Measurements from ENCODE around the gene SERTAD2. TPM values are rescaled to one million over a fixed set of nuclear protein-coding genes. Genes with fewer than 3 reads are reported as not detected.

The SERTAD2 gene
- total and polyA plus RNA-seq, 2 of the 4 experiments (the other 2 are of a cell fraction): 5.0 to 11.0 TPM

DNA sequence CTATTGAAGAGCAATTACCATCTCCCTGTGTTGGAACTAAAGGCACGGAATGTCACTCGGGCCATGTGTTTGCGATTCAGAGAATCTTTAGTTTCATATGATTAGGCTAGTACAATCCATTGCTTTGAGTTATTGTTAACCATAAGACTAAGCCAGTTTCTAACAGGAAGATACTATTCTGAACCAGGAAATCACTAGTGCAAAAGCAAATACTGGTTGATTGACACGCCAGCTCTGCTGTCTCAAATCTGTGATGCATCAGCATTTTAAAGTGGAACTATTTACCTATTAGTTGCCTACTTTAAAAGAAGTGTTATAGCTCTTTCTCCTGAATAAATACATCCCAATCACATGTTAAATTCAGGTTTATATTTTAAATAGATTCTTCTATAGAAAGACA lies 67.7 kb downstream of the SERTAD2 start:
- H3K4me3 ChIP-seq (ENCODE audit: insufficient read depth, low read depth, low read length): no peak overlapping the region
- no peak overlapping the region for H2AK9ac ChIP-seq (replicated peaks; ENCODE audit: low read depth, low read length, poor library complexity)
- BruUV-seq (replicated peaks): no TSS peak
- H3K56ac ChIP-seq (ENCODE audit: extremely low read depth, insufficient read depth, low read length): no peak overlapping the region
- WGBS, 2 experiments (ENCODE audit: extremely low coverage in 2 of 2, insufficient read length in 1 of 2): no CpG with 5 or more reads among the region's 4 CpGs
- TF ChIP-seq POLR2A (IDR thresholded peaks at IDR 0.05; ENCODE audit: low read depth, low read length): no peak
- no peak for TF ChIP-seq FOS (IDR thresholded peaks at IDR 0.05; ENCODE audit: low read depth, low read length)
- TF ChIP-seq SMC3 (IDR thresholded peaks at IDR 0.05; ENCODE audit: low read depth, low read length): no peak
- no peak for TF ChIP-seq RCOR1 (IDR thresholded peaks at IDR 0.05; ENCODE audit: insufficient replicate concordance, low read length)
- TF ChIP-seq MAZ (IDR thresholded peaks at IDR 0.05; ENCODE audit: borderline replicate concordance, low read depth, low read length): no peak
- no peak for TF ChIP-seq CEBPB (IDR thresholded peaks at IDR 0.05; ENCODE audit: low read depth, low read length)
- no peaks in the 10 kb centered on the region for H4K20me1 ChIP-seq (ENCODE audit: insufficient read depth, low read length)
- no peak overlapping the region for H3K9ac ChIP-seq (ENCODE audit: low read depth, low read length)
- H3K9me3 ChIP-seq (ENCODE audit: control insufficient read depth, insufficient read depth, low read length): no peaks in the 10 kb centered on the region
- H4K91ac ChIP-seq (ENCODE audit: insufficient read depth, low read depth, low read length): no peak overlapping the region
- H3K4me1 ChIP-seq (ENCODE audit: control insufficient read depth, insufficient read depth, low read length): no peaks in the 10 kb centered on the region
- no peaks in the 10 kb centered on the region for H3K27me3 ChIP-seq (ENCODE audit: control insufficient read depth, insufficient read depth, low read length)
- H2BK120ac ChIP-seq (ENCODE audit: low read depth, low read length): no peak overlapping the region
- no peak for DNase-seq
- dilution Hi-C loops (cut with HindIII; ENCODE audit: low sequenced_read_pairs, unreplicated experiment) (no loop called here), intact Hi-C loops (cut with micrococcal nuclease) (loop anchor here (5.0 kb wide), 1 partner anchor 456 kb away; no protein-coding TSS in a partner anchor), in situ Hi-C loops (cut with MboI; ENCODE audit: low sequenced_read_pairs) (no loop called here)
- H3K36me3 ChIP-seq (ENCODE audit: control insufficient read depth, insufficient read depth, low read length): peaks cover 1% of the 10 kb centered on the region
- no peak overlapping the region for H2BK5ac ChIP-seq (ENCODE audit: low read depth, low read length, poor library complexity, severe bottlenecking)
- no peak overlapping the region for H4K5ac ChIP-seq (ENCODE audit: low read depth, low read length)
- H3K4ac ChIP-seq (ENCODE audit: low read depth, low read length): no peak overlapping the region
- ChIA-PET CTCF (interaction anchor here (0.5 to 1.8 kb wide), 6 partner anchors 12 to 944 kb away, joined by 3 to 9 read pairs (median 4); partner anchors contain the start of gene UGP2), POLR2A (ENCODE audit: unreplicated experiment) (no interaction called here)
- H2AK5ac ChIP-seq (ENCODE audit: low read depth, low read length): no peak overlapping the region
- H3K14ac ChIP-seq (replicated peaks; ENCODE audit: low read depth, low read length): no peak overlapping the region
- H3K9me1 ChIP-seq (ENCODE audit: insufficient read depth, low read length): no peaks in the 10 kb centered on the region
- H3K4me2 ChIP-seq (ENCODE audit: low read depth, low read length): no peak overlapping the region
- H3K79me1 ChIP-seq (ENCODE audit: low read depth in 1 of 2, low read length in 2 of 2): peaks cover 0 to 4% of the 10 kb centered on the region in 2 experiments; a peak in 2 of 4 replicates
- no peak for ATAC-seq (ENCODE audit: low read depth)
- no peak overlapping the region for H3K27ac ChIP-seq (ENCODE audit: insufficient read depth, low read length)
- H3K23ac ChIP-seq (ENCODE audit: low read depth, low read length): no peak overlapping the region
- H2BK20ac ChIP-seq (ENCODE audit: low read depth, low read length): no peak overlapping the region
- H4K8ac ChIP-seq (ENCODE audit: low read depth in 2 of 2, low read length in 2 of 2): no peak overlapping the region
- H3K18ac ChIP-seq (ENCODE audit: low read depth, low read length): no peak overlapping the region
- H2BK15ac ChIP-seq (ENCODE audit: low read depth, low read length): no peak overlapping the region
- no peak overlapping the region for H2AFZ ChIP-seq (replicated peaks; ENCODE audit: low read length, poor library complexity)
